CMK (cell line): ENCODE results near the gene MLF2.

ENCODE experiments used
- DNase-seq: peaks from one replicate; pipeline ENCODE4 v3.0.0-alpha.2; 2010; ENCODE audit warnings: low read depth

Gene MLF2

GRCh38 chr12:6752921-6753771 lies at the start of gene MLF2:
TSS of gene MLF2 (minus strand) at chr12:6753141. CDS start at chr12:6752334, 807 bp downstream.
- DNase-seq, result peak; percentile 95

- no peak for DNase-seq
Observed at GRCh38 chr12:6799147-6799546, 46.2 kb upstream of the MLF2 start.

- DNase-seq, result no peak
Observed at GRCh38 chr12:6796576-6796975, 43.6 kb upstream of the MLF2 start.

GRCh38 chr12:6795088-6795487 lies 42.1 kb upstream of the MLF2 start:
- DNase-seq, result no peak

GRCh38 chr12:6792522-6793201 lies 39.7 kb upstream of the MLF2 start:
- DNase-seq, result peak; percentile 63

- DNase-seq, result no peak
Observed at GRCh38 chr12:6791931-6792520, 39.1 kb upstream of the MLF2 start.

GRCh38 chr12:6790496-6791150 lies 37.7 kb upstream of the MLF2 start:
- peak; percentile 56 for DNase-seq

GRCh38 chr12:6788972-6789924 lies 36.3 kb upstream of the MLF2 start, which contains the start of gene CD4:
TSS of gene CD4 (plus strand) at chr12:6789528. CDS start at chr12:6800139, 10,611 bp downstream.
- DNase-seq, result peak; percentile 82

- no peak for DNase-seq
Observed at GRCh38 chr12:6787309-6787708, 34.4 kb upstream of the MLF2 start.

- no peak for DNase-seq
Observed at GRCh38 chr12:6786416-6787094, 33.6 kb upstream of the MLF2 start.

- no peak for DNase-seq
Observed at GRCh38 chr12:6784761-6785160, 31.8 kb upstream of the MLF2 start.

- DNase-seq, result no peak
Observed at GRCh38 chr12:6784296-6784695, 31.4 kb upstream of the MLF2 start.

GRCh38 chr12:6783828-6784227 lies 30.9 kb upstream of the MLF2 start:
- DNase-seq, result no peak

GRCh38 chr12:6782850-6783566 lies 30.1 kb upstream of the MLF2 start:
- DNase-seq, result no peak

- no peak for DNase-seq
Observed at GRCh38 chr12:6782119-6782518, 29.2 kb upstream of the MLF2 start.

- no peak for DNase-seq
Observed at GRCh38 chr12:6780573-6780972, 27.6 kb upstream of the MLF2 start.

- DNase-seq, result no peak
Observed at GRCh38 chr12:6779708-6780432, 26.9 kb upstream of the MLF2 start.

- peak; percentile 97 for DNase-seq
Observed at GRCh38 chr12:6778574-6779550, 25.9 kb upstream of the MLF2 start.
